HepG2 (cell line): Measurements from ENCODE around the gene TMEM63B. TPM values are rescaled to one million over a fixed set of nuclear protein-coding genes. Genes with fewer than 3 reads are reported as not detected.

Experiments used
- ARNT2 ChIP-seq: sonication (generic); formaldehyde crosslinking; IDR thresholded peaks from 2 replicates; pipeline ENCODE4 v1.8.0; 2022; ENCODE audit warnings: mild to moderate bottlenecking, low read depth, missing genetic modification reagents, moderate library complexity
- FUBP1 ChIP-seq: sonication (generic); formaldehyde crosslinking; IDR thresholded peaks from 2 replicates; pipeline ENCODE4 v1.5.1; 2020; ENCODE audit warnings: missing genetic modification reagents, mild to moderate bottlenecking, borderline replicate concordance
- HINFP ChIP-seq: sonication (generic); formaldehyde crosslinking; IDR thresholded peaks from 2 replicates; pipeline ENCODE4 v1.4.0; 2020; ENCODE audit warnings: low read depth, mild to moderate bottlenecking, missing genetic modification reagents
- JUNB ChIP-seq: sonication (generic); formaldehyde crosslinking; IDR thresholded peaks from 2 replicates; pipeline ENCODE4 v1.8.0; 2022; ENCODE audit warnings: missing genetic modification reagents, mild to moderate bottlenecking, borderline replicate concordance
- KAT2B ChIP-seq: fragments of 150-350 bp; IDR thresholded peaks from 2 replicates; pipeline ENCODE4 v1.6.1; 2014; ENCODE audit warnings: low read depth, low read length, borderline replicate concordance
- KLF6 ChIP-seq: IDR thresholded peaks from 2 replicates; pipeline ENCODE4 v1.8.0; 2016; ENCODE audit warnings: missing biosample characterization, missing genetic modification reagents
- KLF9 ChIP-seq: IDR thresholded peaks from 2 replicates; pipeline ENCODE4 v1.6.1; 2016; ENCODE audit warnings: low read depth
- MAFK ChIP-seq, 2 experiments: IDR thresholded peaks in 1 of 2; conservative IDR thresholded peaks in 1 of 2; 2 replicates each; pipeline ENCODE4 v1.6.1; 2011; ENCODE audit warnings: improper control_type of control experiment in 2 of 2, low read length in 2 of 2
- MXD4 ChIP-seq: IDR thresholded peaks from 2 replicates; pipeline ENCODE4 v1.6.1; 2016; ENCODE audit warnings: mild to moderate bottlenecking, missing biosample characterization, missing genetic modification reagents
- NR2F6 ChIP-seq, 2 experiments: IDR thresholded peaks; 2 replicates each; pipeline ENCODE4 v1.6.1; 2016; ENCODE audit warnings: antibody characterized with exemption in 1 of 2, mild to moderate bottlenecking in 1 of 2
- RNF2 ChIP-seq: fragments of 450-650 bp; conservative IDR thresholded peaks from 2 replicates; pipeline ENCODE4 v1.6.1; 2016; ENCODE audit warnings: low read depth
- SP5 ChIP-seq: IDR thresholded peaks from 2 replicates; pipeline ENCODE4 v1.6.1; 2016; ENCODE audit warnings: low read depth, borderline replicate concordance
- YEATS2 ChIP-seq: sonication (generic); formaldehyde crosslinking; IDR thresholded peaks from 2 replicates; pipeline ENCODE4 v1.4.0; 2020; ENCODE audit warnings: missing genetic modification reagents, borderline replicate concordance
- ZFP82 ChIP-seq: sonication (generic); formaldehyde crosslinking; IDR thresholded peaks from 2 replicates; pipeline ENCODE4 v1.5.1; 2020; ENCODE audit warnings: mild to moderate bottlenecking, missing genetic modification reagents, borderline replicate concordance
- ZFYVE20 ChIP-seq: sonication (generic); formaldehyde crosslinking; IDR thresholded peaks from 2 replicates; pipeline ENCODE4 v1.8.0; 2023; ENCODE audit warnings: low read depth, mild to moderate bottlenecking, moderate library complexity, missing genetic modification reagents, borderline replicate concordance
- ZGPAT ChIP-seq: IDR thresholded peaks from 2 replicates; pipeline ENCODE4 v1.6.1; 2016; ENCODE audit warnings: mild to moderate bottlenecking
- ZMYM4 ChIP-seq: sonication (generic); formaldehyde crosslinking; IDR thresholded peaks from 2 replicates; pipeline ENCODE4 v1.8.1; 2023; ENCODE audit warnings: mild to moderate bottlenecking, missing genetic modification reagents
- ZNF30 ChIP-seq: sonication (generic); formaldehyde crosslinking; IDR thresholded peaks from 2 replicates; pipeline ENCODE4 v1.5.0; 2020; ENCODE audit warnings: mild to moderate bottlenecking, missing genetic modification reagents
- ZNF460 ChIP-seq: sonication (generic); formaldehyde crosslinking; IDR thresholded peaks from 2 replicates; pipeline ENCODE4 v1.5.1; 2020; ENCODE audit warnings: missing genetic modification reagents, mild to moderate bottlenecking, borderline replicate concordance
- ZNF572 ChIP-seq: sonication (generic); formaldehyde crosslinking; IDR thresholded peaks from 2 replicates; pipeline ENCODE4 v1.5.1; 2020; ENCODE audit warnings: mild to moderate bottlenecking, missing genetic modification reagents
- ZNF597 ChIP-seq: sonication (generic); formaldehyde crosslinking; IDR thresholded peaks from 2 replicates; pipeline ENCODE4 v1.5.0; 2020; ENCODE audit warnings: missing genetic modification reagents
- polyA plus RNA-seq, 8 experiments: library from polyadenylated mRNA; depleted of rRNA in 3 of 8; stranded (reverse) in 7 of 8; unstranded in 1 of 8; fragments of >200 nt; fragmentation: Illumina TruSeq in 4 of 8; extraction: Trizol in 4 of 8; gene quantifications; 2 replicates each; pipeline versions ENCODE4 v1.2.1 to v1.2.3, GENCODE V29; 2011 to 2016; ENCODE audit warnings: low read depth in 4 of 8, missing spikeins in 1 of 8, mixed read lengths in 1 of 8; ENCODE audit not compliant: insufficient read depth in 1 of 8
- total RNA-seq, 5 experiments: library from RNA; depleted of rRNA; stranded (reverse); fragments of >200 nt; fragmentation: Illumina TruSeq; extraction: Trizol; gene quantifications; 2 replicates each; pipeline ENCODE4 v1.2.3, GENCODE V29; 2016; ENCODE audit warnings: low read depth in 1 of 5
- TF ChIP-seq, protein P1 (sequence below): sonication (generic); formaldehyde crosslinking; IDR thresholded peaks from 2 replicates; pipeline ENCODE4 v1.5.0; 2020; ENCODE audit warnings: missing genetic modification reagents, mild to moderate bottlenecking, borderline replicate concordance

The TMEM63B gene
- total and polyA plus RNA-seq, 2 of the 13 experiments (the other 11 are each of a cell fraction or from before 2014, with no cell fraction given), result 27.4 to 75.8 TPM

DNA sequence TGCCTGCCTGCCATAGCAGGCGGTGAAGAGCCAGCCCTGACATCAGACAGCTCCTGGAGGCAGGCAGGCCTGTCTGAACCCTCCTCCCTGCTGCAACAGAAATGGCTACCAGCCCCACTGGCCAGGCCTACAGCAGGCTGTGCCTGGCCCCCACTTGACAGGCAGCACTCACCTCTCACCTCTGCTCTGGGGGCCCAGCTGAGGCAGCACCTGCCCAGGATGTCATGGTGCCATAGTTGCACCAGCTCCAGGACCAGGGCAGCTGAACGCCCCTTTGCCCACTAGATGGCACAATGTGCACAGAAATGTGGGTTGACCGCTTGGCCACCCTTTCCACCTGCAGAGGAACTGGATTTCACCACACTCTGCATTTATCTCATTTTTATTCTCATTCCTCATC is 30.7 kb upstream of the TMEM63B start (continued):
- TF ChIP-seq ZNF460 (CRISPR knock-in tag), result no peak
- 0 out of 2 replicates have a peak, but pooled peaks have one; percentile 30 for TF ChIP-seq KLF9
- peak; percentile 45; the same call in 1 of the 2 replicates for TF ChIP-seq YEATS2 (CRISPR knock-in tag)
- TF ChIP-seq ARNT2 (CRISPR knock-in tag), result no peak
- TF ChIP-seq ZNF597, result no peak
- TF ChIP-seq ZNF572, result no peak; the same call in 1 of the 2 replicates
- TF ChIP-seq FUBP1 (CRISPR knock-in tag), result 0 out of 2 replicates have a peak, but pooled peaks have one; percentile 45
- no peak for TF ChIP-seq ZFYVE20 (CRISPR knock-in tag)
- TF ChIP-seq ZFP82 (CRISPR knock-in tag), result no peak
- TF ChIP-seq MAFK (conservative IDR thresholded peaks at IDR 0.05 in 1 of 2, IDR thresholded peaks at IDR 0.05 in 1 of 2; ENCODE audit: low read length in 2 of 2), result peak in 1 of 2 experiments; percentile 33; a peak in 1 of 4 replicates
- TF ChIP-seq NR2F6 (IDR thresholded peaks at IDR 0.05), result no peak
- TF ChIP-seq NR2F6 (CRISPR knock-in tag; IDR thresholded peaks at IDR 0.05), result peak; percentile 51
- no peak for TF ChIP-seq KAT2B
- no peak for TF ChIP-seq ZNF30 (CRISPR knock-in tag)
- TF ChIP-seq, protein P1, sequence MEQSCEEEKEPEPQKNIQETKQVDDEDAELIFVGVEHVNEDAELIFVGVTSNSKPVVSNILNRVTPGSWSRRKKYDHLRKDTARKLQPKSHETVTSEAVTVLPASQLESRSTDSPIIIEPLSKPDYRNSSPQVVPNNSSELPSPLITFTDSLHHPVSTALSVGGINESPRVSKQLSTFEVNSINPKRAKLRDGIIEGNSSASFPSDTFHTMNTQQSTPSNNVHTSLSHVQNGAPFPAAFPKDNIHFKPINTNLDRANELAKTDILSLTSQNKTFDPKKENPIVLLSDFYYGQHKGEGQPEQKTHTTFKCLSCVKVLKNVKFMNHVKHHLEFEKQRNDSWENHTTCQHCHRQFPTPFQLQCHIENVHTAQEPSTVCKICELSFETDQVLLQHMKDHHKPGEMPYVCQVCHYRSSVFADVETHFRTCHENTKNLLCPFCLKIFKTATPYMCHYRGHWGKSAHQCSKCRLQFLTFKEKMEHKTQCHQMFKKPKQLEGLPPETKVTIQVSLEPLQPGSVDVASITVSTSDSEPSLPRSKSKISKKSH (CRISPR knock-in tag), result 0 out of 2 replicates have a peak, but pooled peaks have one; percentile 48
- TF ChIP-seq JUNB (CRISPR knock-in tag), result no peak
- no peak for TF ChIP-seq RNF2
- TF ChIP-seq ZMYM4 (CRISPR knock-in tag), result peak; percentile 65; the same call in 1 of the 2 replicates
- TF ChIP-seq MXD4 (CRISPR knock-in tag), result peak; percentile 26; the same call in 1 of the 2 replicates
- peak; percentile 19; the same call in 1 of the 2 replicates for TF ChIP-seq SP5 (CRISPR knock-in tag)
- 0 out of 2 replicates have a peak, but pooled peaks have one; percentile 36 for TF ChIP-seq ZGPAT (CRISPR knock-in tag)
- no peak for TF ChIP-seq KLF6 (CRISPR knock-in tag)
- 0 out of 2 replicates have a peak, but pooled peaks have one; percentile 22 for TF ChIP-seq HINFP (CRISPR knock-in tag)
